ENCODE measurements around the gene ADGRA1.

ADGRA1 gene

DNA sequence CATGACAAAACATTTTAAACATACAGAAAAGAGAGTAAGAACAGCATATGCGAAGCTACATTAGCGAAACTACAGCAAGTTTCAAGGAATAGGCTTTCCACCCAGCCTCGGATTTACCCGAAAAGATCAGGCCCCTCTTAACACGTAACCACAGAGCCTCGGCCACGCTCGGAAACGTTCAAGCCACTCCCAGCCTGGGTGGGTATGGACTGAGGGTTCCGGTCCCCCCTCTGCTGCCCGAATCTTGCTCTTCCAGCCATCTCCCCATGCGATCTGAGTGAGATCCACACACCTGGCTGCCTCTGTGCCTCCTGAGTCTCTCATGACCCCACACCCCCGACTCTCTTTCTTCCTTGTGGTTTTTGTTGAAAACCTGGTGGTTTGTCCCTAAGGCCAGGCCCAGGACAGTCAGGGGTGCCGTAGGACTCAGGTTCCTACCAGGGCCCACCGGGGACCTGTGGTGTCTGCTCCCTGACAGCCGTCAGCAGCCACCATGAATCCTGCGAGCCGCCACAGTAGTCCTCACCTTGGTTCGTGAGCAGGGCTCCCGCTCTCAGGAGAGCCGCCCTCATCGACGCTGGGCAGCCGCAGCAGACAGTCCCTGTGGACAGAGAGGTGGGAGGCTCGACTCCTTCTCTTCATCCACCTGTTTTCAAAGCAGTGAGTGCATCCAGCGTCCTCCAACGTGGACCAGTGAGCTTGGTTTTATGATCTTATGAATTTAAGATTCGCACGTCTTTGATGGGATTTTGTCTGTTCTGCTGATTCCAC is 90.8 kb downstream of the ADGRA1 start:
- no peaks in the 10 kb centered on the region for H3K79me2 ChIP-seq (ENCODE audit: insufficient read depth, low read length)
- no peak overlapping the region for H3K4me3 ChIP-seq (ENCODE audit: low read depth, low read length, poor library complexity, severe bottlenecking)
- H4K20me1 ChIP-seq (ENCODE audit: insufficient read depth, low read length), result no peaks in the 10 kb centered on the region
- H2AFZ ChIP-seq (ENCODE audit: low read length), result no peak overlapping the region
- H3K27ac ChIP-seq (ENCODE audit: low read depth, low read length, poor library complexity, severe bottlenecking), result no peak overlapping the region
- H3K9me2 ChIP-seq (ENCODE audit: low read depth, low read length), result no peaks in the 10 kb centered on the region
- TF ChIP-seq, protein P1, sequence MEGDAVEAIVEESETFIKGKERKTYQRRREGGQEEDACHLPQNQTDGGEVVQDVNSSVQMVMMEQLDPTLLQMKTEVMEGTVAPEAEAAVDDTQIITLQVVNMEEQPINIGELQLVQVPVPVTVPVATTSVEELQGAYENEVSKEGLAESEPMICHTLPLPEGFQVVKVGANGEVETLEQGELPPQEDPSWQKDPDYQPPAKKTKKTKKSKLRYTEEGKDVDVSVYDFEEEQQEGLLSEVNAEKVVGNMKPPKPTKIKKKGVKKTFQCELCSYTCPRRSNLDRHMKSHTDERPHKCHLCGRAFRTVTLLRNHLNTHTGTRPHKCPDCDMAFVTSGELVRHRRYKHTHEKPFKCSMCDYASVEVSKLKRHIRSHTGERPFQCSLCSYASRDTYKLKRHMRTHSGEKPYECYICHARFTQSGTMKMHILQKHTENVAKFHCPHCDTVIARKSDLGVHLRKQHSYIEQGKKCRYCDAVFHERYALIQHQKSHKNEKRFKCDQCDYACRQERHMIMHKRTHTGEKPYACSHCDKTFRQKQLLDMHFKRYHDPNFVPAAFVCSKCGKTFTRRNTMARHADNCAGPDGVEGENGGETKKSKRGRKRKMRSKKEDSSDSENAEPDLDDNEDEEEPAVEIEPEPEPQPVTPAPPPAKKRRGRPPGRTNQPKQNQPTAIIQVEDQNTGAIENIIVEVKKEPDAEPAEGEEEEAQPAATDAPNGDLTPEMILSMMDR (IDR thresholded peaks at IDR 0.05; ENCODE audit: low read length), result no peak
- TF ChIP-seq EZH2 (IDR thresholded peaks at IDR 0.05; ENCODE audit: borderline replicate concordance, low read length), result no peak
- H3K9ac ChIP-seq (ENCODE audit: low read length), result no peak overlapping the region
- H3K4me2 ChIP-seq (ENCODE audit: low read length), result no peak overlapping the region
- H3K4me1 ChIP-seq (ENCODE audit: insufficient read depth, low read length, severe bottlenecking), result no peaks in the 10 kb centered on the region
- no peaks in the 10 kb centered on the region for H3F3A ChIP-seq (ENCODE audit: insufficient read depth, low read length)
- no peaks in the 10 kb centered on the region for H3K27me3 ChIP-seq (ENCODE audit: insufficient read depth, low read length)
- H3K36me3 ChIP-seq (ENCODE audit: insufficient read depth, low read length), result no peaks in the 10 kb centered on the region
- no peaks in the 10 kb centered on the region for H3K9me3 ChIP-seq (ENCODE audit: low read length)

DNA sequence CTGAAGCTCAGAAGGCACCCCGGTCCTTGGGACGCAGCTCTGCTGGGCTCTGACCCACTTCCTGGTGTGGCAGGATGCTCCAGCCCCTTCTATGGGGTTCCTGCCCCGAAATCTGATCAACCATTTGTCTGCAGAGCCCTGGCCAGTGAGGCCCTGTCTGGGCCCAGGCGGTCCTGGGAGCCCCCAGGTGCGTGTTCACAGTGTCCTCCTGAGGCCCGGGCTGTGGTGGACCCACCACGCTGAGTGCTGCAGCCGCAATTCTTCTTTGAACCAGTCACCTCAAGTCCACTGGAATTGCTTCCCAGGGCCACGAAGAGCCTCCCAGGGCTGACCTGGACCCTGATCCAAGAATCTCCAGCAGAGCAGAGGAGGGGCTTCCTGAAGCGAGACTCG is 91.4 kb downstream of the ADGRA1 start:
- Histone ChIP-seq H3K9me3 (ENCODE audit: low read length) (no peaks in the 10 kb centered on the region), H2AFZ (ENCODE audit: low read length) (no peak overlapping the region), H3K27me3 (ENCODE audit: insufficient read depth, low read length) (no peaks in the 10 kb centered on the region), H3K27ac (ENCODE audit: low read depth, low read length, poor library complexity, severe bottlenecking) (no peak overlapping the region), H3K4me3 (ENCODE audit: low read depth, low read length, poor library complexity, severe bottlenecking) (no peak overlapping the region), H3F3A (ENCODE audit: insufficient read depth, low read length) (no peaks in the 10 kb centered on the region), H3K36me3 (ENCODE audit: insufficient read depth, low read length) (no peaks in the 10 kb centered on the region), H3K4me2 (ENCODE audit: low read length) (no peak overlapping the region), H3K9ac (ENCODE audit: low read length) (no peak overlapping the region), H3K4me1 (ENCODE audit: insufficient read depth, low read length, severe bottlenecking) (no peaks in the 10 kb centered on the region), H4K20me1 (ENCODE audit: insufficient read depth, low read length) (no peaks in the 10 kb centered on the region), H3K79me2 (ENCODE audit: insufficient read depth, low read length) (no peaks in the 10 kb centered on the region), H3K9me2 (ENCODE audit: low read depth, low read length) (no peaks in the 10 kb centered on the region)
- TF ChIP-seq EZH2 (IDR thresholded peaks at IDR 0.05; ENCODE audit: borderline replicate concordance, low read length), result no peak
- TF ChIP-seq, protein P1 (IDR thresholded peaks at IDR 0.05; ENCODE audit: low read length), result no peak

DNA sequence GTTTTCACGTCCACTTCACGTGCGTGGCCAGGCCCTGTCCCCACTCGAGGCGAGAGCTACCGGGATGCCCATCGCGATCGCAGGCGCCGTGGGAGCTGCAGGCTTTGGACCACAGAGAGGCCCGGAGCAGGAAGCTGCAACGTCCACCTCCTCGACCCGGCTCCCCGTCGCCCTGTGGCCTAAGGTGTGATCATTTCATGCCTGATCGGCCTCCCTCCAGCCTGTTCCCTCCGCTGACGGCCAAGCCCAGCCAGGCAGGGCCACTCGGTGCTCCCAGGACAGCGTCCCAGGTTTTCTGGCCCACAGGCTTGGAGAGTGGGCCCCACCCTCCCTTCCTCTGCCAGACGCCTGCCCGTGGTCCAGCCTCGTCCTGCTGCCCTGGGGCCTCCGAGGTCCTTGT is 91.9 kb downstream of the ADGRA1 start:
- TF ChIP-seq, protein P1 (IDR thresholded peaks at IDR 0.05; ENCODE audit: low read length), result no peak
- no peak for TF ChIP-seq EZH2 (IDR thresholded peaks at IDR 0.05; ENCODE audit: borderline replicate concordance, low read length)
- H3K27me3 ChIP-seq (ENCODE audit: insufficient read depth, low read length), result no peaks in the 10 kb centered on the region
- H3K4me1 ChIP-seq (ENCODE audit: insufficient read depth, low read length, severe bottlenecking), result no peaks in the 10 kb centered on the region
- H3K4me3 ChIP-seq (ENCODE audit: low read depth, low read length, poor library complexity, severe bottlenecking), result no peak overlapping the region
- no peak overlapping the region for H3K4me2 ChIP-seq (ENCODE audit: low read length)
- no peaks in the 10 kb centered on the region for H3F3A ChIP-seq (ENCODE audit: insufficient read depth, low read length)
- no peak overlapping the region for H3K27ac ChIP-seq (ENCODE audit: low read depth, low read length, poor library complexity, severe bottlenecking)
- H3K79me2 ChIP-seq (ENCODE audit: insufficient read depth, low read length), result no peaks in the 10 kb centered on the region
- no peaks in the 10 kb centered on the region for H4K20me1 ChIP-seq (ENCODE audit: insufficient read depth, low read length)
- no peaks in the 10 kb centered on the region for H3K9me2 ChIP-seq (ENCODE audit: low read depth, low read length)
- no peaks in the 10 kb centered on the region for H3K9me3 ChIP-seq (ENCODE audit: low read length)
- no peak overlapping the region for H3K9ac ChIP-seq (ENCODE audit: low read length)
- H3K36me3 ChIP-seq (ENCODE audit: insufficient read depth, low read length), result no peaks in the 10 kb centered on the region
- H2AFZ ChIP-seq (ENCODE audit: low read length), result no peak overlapping the region

Measured in OCI-LY1 (cell line).